Liver (tissue), 9 donors: ENCODE data around the gene CSTPP1. TPM values are rescaled to one million over a fixed set of nuclear protein-coding genes. Genes with fewer than 3 reads are reported as not detected.

Source experiments
- DNase-seq: peaks from one replicate; pipeline ENCODE4 v3.0.0-alpha.2; 2017; ENCODE audit warnings: low spot score
- H3K27ac ChIP-seq, 2 donors: one replicate each; pipeline ENCODE4 v1.7.0; 2013; ENCODE audit warnings: inconsistent platforms in 2 of 2, low read length in 2 of 2, control low read depth in 1 of 2, low read depth in 1 of 2, mild to moderate bottlenecking in 1 of 2
- H3K27me3 ChIP-seq, 4 donors: one replicate each; pipeline versions ENCODE4 v1.6.1 to v1.7.0; 2013; ENCODE audit warnings: low read length in 3 of 4, inconsistent platforms in 1 of 4, mild to moderate bottlenecking in 1 of 4, moderate library complexity in 1 of 4; ENCODE audit not compliant: control insufficient read depth in 4 of 4, insufficient read depth in 4 of 4
- H3K36me3 ChIP-seq, 4 donors: one replicate each; pipeline versions ENCODE4 v1.6.1 to v1.7.0; 2013; ENCODE audit warnings: low read length in 3 of 4, mild to moderate bottlenecking in 3 of 4, low read depth in 1 of 4, moderate library complexity in 1 of 4; ENCODE audit not compliant: control insufficient read depth in 4 of 4, insufficient read depth in 3 of 4
- H3K4me1 ChIP-seq, 4 donors: one replicate each; pipeline versions ENCODE4 v1.6.1 to v1.7.0; 2013; ENCODE audit warnings: low read length in 3 of 4, mild to moderate bottlenecking in 3 of 4, moderate library complexity in 1 of 4; ENCODE audit not compliant: control insufficient read depth in 4 of 4, insufficient read depth in 4 of 4
- H3K4me3 ChIP-seq, 3 donors: one replicate each; pipeline versions ENCODE4 v1.6.1 to v1.7.0; 2013; ENCODE audit warnings: low read length in 3 of 3, control low read depth in 1 of 3, low read depth in 1 of 3, mild to moderate bottlenecking in 1 of 3
- H3K9ac ChIP-seq, 2 donors: one replicate each; pipeline ENCODE4 v1.7.0; 2013; ENCODE audit warnings: low read length in 2 of 2, mild to moderate bottlenecking in 2 of 2, moderate library complexity in 2 of 2, control low read depth in 1 of 2, low read depth in 1 of 2
- H3K9me3 ChIP-seq, 4 donors: one replicate each; pipeline versions ENCODE4 v1.6.1 to v1.7.0; 2013; ENCODE audit warnings: low read length in 3 of 4; ENCODE audit not compliant: control insufficient read depth in 4 of 4
- ATF3 ChIP-seq: IDR thresholded peaks from 2 replicates; pipeline ENCODE4 v1.6.1; 2016; ENCODE audit warnings: antibody characterized with exemption
- CTCF ChIP-seq: fragments of 150-350 bp; IDR thresholded peaks from 2 replicates; pipeline ENCODE4 v1.5.1; 2017; ENCODE audit warnings: improper control_type of control experiment, low read depth, low read length; ENCODE audit not compliant: missing input control
- EGR1 ChIP-seq, 2 donors: IDR thresholded peaks; 2 replicates each; pipeline ENCODE4 v1.6.1; 2016 to 2018; ENCODE audit warnings: antibody characterized with exemption in 2 of 2, low read depth in 2 of 2
- FOXA1 ChIP-seq: IDR thresholded peaks from 2 replicates; pipeline ENCODE4 v1.6.1; 2016; ENCODE audit warnings: antibody characterized with exemption
- FOXA2 ChIP-seq: IDR thresholded peaks from 2 replicates; pipeline ENCODE4 v1.6.1; 2016; ENCODE audit warnings: antibody characterized with exemption
- GABPA ChIP-seq, 2 donors: IDR thresholded peaks in 1 of 2; conservative IDR thresholded peaks in 1 of 2; 2 replicates each; pipeline ENCODE4 v1.6.1; 2016; ENCODE audit warnings: antibody characterized with exemption in 2 of 2, mild to moderate bottlenecking in 1 of 2, moderate library complexity in 1 of 2
- HNF4A ChIP-seq, 2 donors: conservative IDR thresholded peaks; 2 replicates each; pipeline ENCODE4 v1.6.1; 2016; ENCODE audit warnings: antibody characterized with exemption in 2 of 2, mild to moderate bottlenecking in 2 of 2
- HNF4G ChIP-seq: IDR thresholded peaks from 2 replicates; pipeline ENCODE4 v1.6.1; 2016; ENCODE audit warnings: antibody characterized with exemption
- JUND ChIP-seq, 2 donors: IDR thresholded peaks; 2 replicates each; pipeline ENCODE4 v1.6.1; 2016; ENCODE audit warnings: antibody characterized with exemption in 2 of 2
- MAX ChIP-seq: IDR thresholded peaks from 2 replicates; pipeline ENCODE4 v1.6.1; 2016; ENCODE audit warnings: antibody characterized with exemption
- NR2F2 ChIP-seq: IDR thresholded peaks from 2 replicates; pipeline ENCODE4 v1.6.1; 2016; ENCODE audit warnings: antibody characterized with exemption
- RAD21 ChIP-seq, 2 donors: IDR thresholded peaks; 2 replicates each; pipeline ENCODE4 v1.6.1; 2016; ENCODE audit warnings: antibody characterized with exemption in 2 of 2, mild to moderate bottlenecking in 2 of 2
- RXRA ChIP-seq, 2 donors: IDR thresholded peaks; 2 replicates each; pipeline ENCODE4 v1.6.1; 2017 to 2018; ENCODE audit warnings: antibody characterized with exemption in 2 of 2, mild to moderate bottlenecking in 1 of 2
- SP1 ChIP-seq: IDR thresholded peaks from 2 replicates; pipeline ENCODE4 v1.6.1; 2018; ENCODE audit warnings: antibody characterized with exemption, mild to moderate bottlenecking
- TAF1 ChIP-seq: conservative IDR thresholded peaks from 2 replicates; pipeline ENCODE4 v1.6.1; 2016; ENCODE audit warnings: antibody characterized with exemption, mild to moderate bottlenecking
- YY1 ChIP-seq: IDR thresholded peaks from 2 replicates; pipeline ENCODE4 v1.6.1; 2016; ENCODE audit warnings: antibody characterized with exemption, mild to moderate bottlenecking
- WGBS: extraction: QIAGEN DNeasy Blood & Tissue Kit; methylation state at CpG from one replicate; pipeline ENCODE4 v1.1.7; 2013; 5-methylcytosine and 5-hydroxymethylcytosine counted together
- polyA plus RNA-seq, 2 donors: library from polyadenylated mRNA; stranded (reverse) in 1 of 2; unstranded in 1 of 2; fragments of 200-250 nt in 1 of 2; fragments of >200 nt in 1 of 2; fragmentation: Nextera tagmentation in 1 of 2; extraction: Ambion mirVana in 1 of 2; gene quantifications; one replicate each; pipeline versions ENCODE4 v1.2.1 to v1.2.3, GENCODE V29; 2013 to 2015
- total RNA-seq, 2 donors: library from RNA; depleted of rRNA; stranded (reverse); fragments of >200 nt; gene quantifications; one replicate each; pipeline ENCODE4 v1.2.3, GENCODE V29; 2014
- TF ChIP-seq, protein P1 (sequence below): IDR thresholded peaks from 2 replicates; pipeline ENCODE4 v1.6.1; 2016; ENCODE audit warnings: antibody characterized with exemption, mild to moderate bottlenecking
- donor health status: healthy.
- donor health status: healthy.
- donor health status: healthy.
- donor health status: healthy.
- donor health status: healthy.

CSTPP1 gene
- total and polyA plus RNA-seq, 4 donors: 5.4 to 6.6 (median 5.7) TPM

GRCh38 chr11:47105541-47105940, 169.0 kb downstream of the CSTPP1 start:
- Histone ChIP-seq H3K9me3 (no peaks in the 10 kb centered on the region), H3K27ac (no peak overlapping the region), H3K9ac (no peak overlapping the region), H3K36me3 (no peaks in the 10 kb centered on the region), H3K27me3 (no peaks in the 10 kb centered on the region), H3K4me1 (no peaks in the 10 kb centered on the region), H3K4me3 (no peak overlapping the region)
- WGBS: 85% methylated on average over 2 of the region's 2 CpGs
- TF ChIP-seq FOXA2: no peak
- TF ChIP-seq GABPA (IDR thresholded peaks at IDR 0.05 in 1 of 2, conservative IDR thresholded peaks at IDR 0.05 in 1 of 2): no peak
- no peak for TF ChIP-seq TAF1
- TF ChIP-seq RAD21 (IDR thresholded peaks at IDR 0.05): no peak
- TF ChIP-seq CTCF: no peak
- TF ChIP-seq JUND (IDR thresholded peaks at IDR 0.05): no peak
- TF ChIP-seq HNF4G: no peak
- TF ChIP-seq NR2F2: no peak
- TF ChIP-seq, protein P1, sequence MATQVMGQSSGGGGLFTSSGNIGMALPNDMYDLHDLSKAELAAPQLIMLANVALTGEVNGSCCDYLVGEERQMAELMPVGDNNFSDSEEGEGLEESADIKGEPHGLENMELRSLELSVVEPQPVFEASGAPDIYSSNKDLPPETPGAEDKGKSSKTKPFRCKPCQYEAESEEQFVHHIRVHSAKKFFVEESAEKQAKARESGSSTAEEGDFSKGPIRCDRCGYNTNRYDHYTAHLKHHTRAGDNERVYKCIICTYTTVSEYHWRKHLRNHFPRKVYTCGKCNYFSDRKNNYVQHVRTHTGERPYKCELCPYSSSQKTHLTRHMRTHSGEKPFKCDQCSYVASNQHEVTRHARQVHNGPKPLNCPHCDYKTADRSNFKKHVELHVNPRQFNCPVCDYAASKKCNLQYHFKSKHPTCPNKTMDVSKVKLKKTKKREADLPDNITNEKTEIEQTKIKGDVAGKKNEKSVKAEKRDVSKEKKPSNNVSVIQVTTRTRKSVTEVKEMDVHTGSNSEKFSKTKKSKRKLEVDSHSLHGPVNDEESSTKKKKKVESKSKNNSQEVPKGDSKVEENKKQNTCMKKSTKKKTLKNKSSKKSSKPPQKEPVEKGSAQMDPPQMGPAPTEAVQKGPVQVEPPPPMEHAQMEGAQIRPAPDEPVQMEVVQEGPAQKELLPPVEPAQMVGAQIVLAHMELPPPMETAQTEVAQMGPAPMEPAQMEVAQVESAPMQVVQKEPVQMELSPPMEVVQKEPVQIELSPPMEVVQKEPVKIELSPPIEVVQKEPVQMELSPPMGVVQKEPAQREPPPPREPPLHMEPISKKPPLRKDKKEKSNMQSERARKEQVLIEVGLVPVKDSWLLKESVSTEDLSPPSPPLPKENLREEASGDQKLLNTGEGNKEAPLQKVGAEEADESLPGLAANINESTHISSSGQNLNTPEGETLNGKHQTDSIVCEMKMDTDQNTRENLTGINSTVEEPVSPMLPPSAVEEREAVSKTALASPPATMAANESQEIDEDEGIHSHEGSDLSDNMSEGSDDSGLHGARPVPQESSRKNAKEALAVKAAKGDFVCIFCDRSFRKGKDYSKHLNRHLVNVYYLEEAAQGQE: no peak
- TF ChIP-seq FOXA1: no peak
- no peak for TF ChIP-seq EGR1 (IDR thresholded peaks at IDR 0.05; ENCODE audit: low read depth in 2 of 2)
- no peak for TF ChIP-seq YY1
- no peak for TF ChIP-seq SP1
- TF ChIP-seq RXRA (IDR thresholded peaks at IDR 0.05): no peak
- TF ChIP-seq ATF3: no peak
- DNase-seq: no peak

GRCh38 chr11:47105974-47106373, 169.4 kb downstream of the CSTPP1 start:
- Histone ChIP-seq H3K9ac (no peak overlapping the region), H3K36me3 (no peaks in the 10 kb centered on the region), H3K9me3 (no peaks in the 10 kb centered on the region), H3K27ac (no peak overlapping the region), H3K27me3 (no peaks in the 10 kb centered on the region), H3K4me1 (no peaks in the 10 kb centered on the region), H3K4me3 (no peak overlapping the region)
- no peak for TF ChIP-seq ATF3
- TF ChIP-seq GABPA (IDR thresholded peaks at IDR 0.05 in 1 of 2, conservative IDR thresholded peaks at IDR 0.05 in 1 of 2): no peak
- no peak for TF ChIP-seq CTCF
- no peak for TF ChIP-seq NR2F2
- TF ChIP-seq, protein P1: no peak
- no peak for TF ChIP-seq YY1
- TF ChIP-seq FOXA2: no peak
- TF ChIP-seq JUND (IDR thresholded peaks at IDR 0.05): no peak
- TF ChIP-seq HNF4A (conservative IDR thresholded peaks at IDR 0.05): no peak
- TF ChIP-seq MAX: no peak
- TF ChIP-seq RXRA (IDR thresholded peaks at IDR 0.05): no peak
- TF ChIP-seq RAD21 (IDR thresholded peaks at IDR 0.05): no peak
- TF ChIP-seq TAF1: no peak
- 86% methylated on average over 3 of the region's 3 CpGs for WGBS
- no peak for DNase-seq
